GM18505 (cell line): ENCODE data around the gene FEZ2.

Experiments used
- ATAC-seq: cut with Tn5 transposase; IDR thresholded peaks from one replicate; pipeline ENCODE4 v1.9.1; 2021; ENCODE audit not compliant: unreplicated experiment
- POLR2A ChIP-seq: IDR thresholded peaks from 4 replicates; pipeline ENCODE4 v1.6.1; 2011; ENCODE audit warnings: borderline replicate concordance; ENCODE audit not compliant: insufficient read depth, insufficient read length; ENCODE audit errors: extremely low read depth

FEZ2 gene

DNA sequence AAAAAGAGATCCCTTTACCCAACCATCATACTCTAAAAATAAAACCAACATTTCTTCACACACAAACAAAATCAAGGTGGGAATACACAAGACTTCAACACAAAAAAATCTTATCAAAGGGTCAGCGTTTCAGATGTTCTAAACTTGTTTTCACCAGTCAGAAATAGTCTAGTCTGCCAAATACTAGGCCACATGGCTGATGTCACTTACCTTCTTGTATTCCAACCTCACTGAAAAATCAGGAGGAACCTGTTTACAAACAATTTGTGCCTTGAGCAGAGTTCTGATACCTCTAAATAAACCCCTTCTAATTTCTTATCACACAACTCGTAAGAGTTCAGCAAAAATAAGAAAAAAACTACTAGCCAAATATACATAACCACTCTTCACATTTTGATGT, 20.1 kb downstream of the FEZ2 start:
- ATAC-seq = no peak
- TF ChIP-seq POLR2A = no peak

DNA sequence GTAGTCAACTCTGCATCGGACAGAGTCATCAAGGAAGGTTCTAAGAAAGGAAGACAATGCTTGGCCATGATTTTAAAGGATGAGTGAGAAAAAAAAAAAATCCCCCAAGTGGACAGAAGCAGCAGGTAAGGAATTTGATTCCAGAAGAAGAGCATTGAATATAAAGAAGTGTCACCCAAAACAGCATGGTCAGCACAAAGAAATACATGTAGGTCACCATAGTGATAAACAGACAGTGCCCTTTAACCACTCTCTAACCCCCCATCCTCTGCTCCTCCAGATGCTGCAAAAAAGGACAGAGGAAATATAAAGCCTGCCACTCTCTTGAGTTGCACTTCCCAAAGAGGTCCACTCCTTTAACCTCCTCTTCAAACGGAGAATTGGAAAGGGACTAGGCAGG, 23.4 kb downstream of the FEZ2 start:
- no peak for TF ChIP-seq POLR2A
- ATAC-seq = no peak

DNA sequence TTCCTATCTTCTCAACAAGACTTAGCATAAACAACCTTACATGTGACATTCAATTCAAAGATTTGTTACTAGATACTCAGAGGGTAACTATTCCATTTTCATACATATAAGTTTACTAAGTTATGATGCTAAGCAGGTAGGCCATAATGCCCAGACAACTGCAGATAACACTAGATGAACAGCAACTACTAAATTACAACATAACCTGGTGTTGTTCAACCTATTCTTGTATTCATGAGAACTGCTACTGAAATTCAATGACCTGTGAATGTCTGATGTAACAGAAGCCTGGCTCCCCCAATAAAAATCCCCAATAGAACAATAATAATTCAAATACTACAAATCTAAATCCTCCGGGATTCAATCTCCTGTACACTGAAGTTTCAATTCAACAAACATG, 24.8 kb downstream of the FEZ2 start:
- no peak for TF ChIP-seq POLR2A
- no peak for ATAC-seq

DNA sequence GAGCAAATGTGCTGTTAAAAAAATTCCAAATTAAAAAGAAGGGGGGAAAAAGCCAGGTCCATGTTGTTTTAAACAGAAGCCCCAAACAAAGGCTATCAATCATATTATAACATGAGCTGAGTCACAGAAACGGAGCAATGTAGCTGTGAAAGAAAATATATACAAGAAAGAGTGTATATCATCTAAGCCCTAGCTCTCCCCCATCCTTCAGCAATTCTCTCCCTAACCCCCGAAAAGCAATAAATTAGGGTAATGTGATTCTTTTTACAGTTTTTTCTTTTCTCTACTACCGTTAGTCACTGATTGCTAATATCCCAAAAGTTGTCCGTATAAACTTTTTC, 25.3 kb downstream of the FEZ2 start:
- TF ChIP-seq POLR2A = no peak
- no peak for ATAC-seq

DNA sequence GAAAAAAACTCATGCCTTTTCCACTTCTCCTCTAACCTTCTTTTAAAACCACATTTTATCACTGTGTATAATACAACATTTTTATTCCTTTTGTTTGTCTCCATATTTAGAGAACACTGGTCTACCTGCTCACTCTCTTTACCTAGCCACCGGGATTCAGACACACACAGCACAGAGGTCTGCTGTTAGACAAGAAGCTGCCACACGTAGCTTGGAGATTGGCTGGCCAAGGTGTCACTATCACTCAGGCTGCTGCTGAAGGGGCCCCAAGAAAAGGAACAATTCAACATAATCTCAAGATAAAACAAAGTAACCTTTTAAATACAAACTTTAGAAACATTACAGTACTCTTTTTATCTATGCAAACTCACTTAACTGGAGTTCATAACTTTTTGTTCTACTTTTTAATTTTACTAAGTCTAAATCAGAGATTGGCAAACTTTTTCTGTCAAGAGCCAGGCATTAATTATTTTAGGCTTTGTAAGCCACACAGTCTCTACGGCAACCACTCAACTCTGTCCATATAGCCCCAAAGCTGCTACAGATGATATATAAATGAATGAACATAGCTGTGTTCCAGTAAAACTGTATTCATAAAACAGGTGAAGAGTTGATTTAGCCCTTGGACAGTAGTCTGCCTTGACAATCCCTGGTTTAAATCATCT, 25.8 kb downstream of the FEZ2 start:
- TF ChIP-seq POLR2A = no peak
- ATAC-seq = no peak

DNA sequence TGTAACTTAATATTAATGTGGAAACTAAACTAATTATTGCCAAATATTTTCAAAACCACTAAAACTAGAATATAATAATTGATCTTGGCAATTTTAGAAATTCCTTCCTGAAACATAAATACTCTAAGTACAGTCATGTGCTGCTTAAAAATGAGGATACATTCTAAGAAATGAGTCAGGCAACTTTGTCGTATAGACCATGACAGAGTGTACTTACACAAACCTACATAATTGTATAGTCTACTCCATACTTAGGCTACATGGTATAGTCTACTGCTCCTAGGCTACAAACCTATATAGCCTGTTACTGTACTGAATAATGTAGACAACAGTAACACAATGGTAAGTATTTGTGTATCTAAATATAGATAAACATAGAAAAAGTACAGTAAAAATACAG, 27.6 kb downstream of the FEZ2 start:
- no peak for ATAC-seq

DNA sequence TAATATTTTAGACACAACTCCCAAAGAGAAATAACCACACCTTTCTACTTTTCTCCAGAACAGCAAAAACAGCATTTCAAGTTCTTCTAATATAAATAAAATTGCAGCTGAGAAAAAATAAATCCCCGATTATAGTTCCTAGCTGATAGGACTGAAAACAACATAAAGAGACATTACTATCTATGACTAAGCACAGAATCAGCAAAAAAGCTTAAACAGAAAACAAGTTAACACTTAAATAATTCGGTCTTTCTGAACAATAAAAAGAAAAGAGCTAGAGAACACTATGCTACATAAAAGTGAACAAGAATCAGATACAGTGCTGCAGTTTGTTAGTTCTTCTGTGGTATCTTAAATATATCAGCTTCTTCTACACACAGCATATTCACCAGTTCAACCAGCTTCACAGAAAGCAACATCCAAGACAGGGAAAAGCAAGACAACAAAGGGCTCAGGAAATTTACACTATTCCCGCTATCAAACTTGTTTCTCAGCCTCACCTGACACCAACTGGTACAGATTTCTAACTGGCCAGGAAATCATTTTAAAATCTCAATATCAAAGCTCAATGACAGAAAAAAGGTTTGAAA, 28.6 kb downstream of the FEZ2 start:
- no peak for ATAC-seq
- no peak for TF ChIP-seq POLR2A

More for the DNA sequence above, 27.6 kb downstream of the FEZ2 start:
- TF ChIP-seq POLR2A = no peak

DNA sequence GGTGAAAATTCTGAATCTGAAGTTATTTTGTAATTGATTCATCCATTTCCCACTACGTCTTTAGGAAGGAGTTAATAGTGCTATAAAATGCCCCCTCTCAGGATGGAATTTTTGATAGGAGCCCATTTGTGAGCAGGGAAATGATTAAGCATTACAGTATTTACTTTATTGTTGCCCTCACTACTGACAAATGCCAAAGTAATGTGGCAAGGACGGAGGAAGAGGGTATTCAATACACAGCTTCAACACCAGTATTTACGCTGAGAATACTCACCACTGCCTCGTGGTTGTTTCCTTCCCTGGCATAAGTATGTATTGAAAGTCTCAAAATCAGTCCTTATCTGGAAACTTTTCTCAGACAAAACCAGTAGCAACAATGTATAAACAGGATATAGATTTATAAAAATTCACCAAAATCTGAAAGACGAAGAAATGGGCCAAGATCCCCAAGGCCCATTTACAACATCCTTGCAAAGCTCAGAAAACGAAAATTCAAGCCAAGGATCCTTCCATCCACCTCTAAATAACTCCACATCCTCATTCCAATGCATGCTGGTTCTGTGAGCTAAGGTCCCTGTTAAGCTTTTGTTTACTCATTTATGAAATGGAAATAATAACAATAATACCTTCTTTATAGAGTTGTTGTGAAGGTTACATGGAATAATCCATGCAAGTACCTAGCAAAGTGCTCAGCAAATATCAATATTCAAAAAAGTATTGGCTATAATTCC, 29.3 kb downstream of the FEZ2 start:
- ATAC-seq = no peak
- no peak for TF ChIP-seq POLR2A

DNA sequence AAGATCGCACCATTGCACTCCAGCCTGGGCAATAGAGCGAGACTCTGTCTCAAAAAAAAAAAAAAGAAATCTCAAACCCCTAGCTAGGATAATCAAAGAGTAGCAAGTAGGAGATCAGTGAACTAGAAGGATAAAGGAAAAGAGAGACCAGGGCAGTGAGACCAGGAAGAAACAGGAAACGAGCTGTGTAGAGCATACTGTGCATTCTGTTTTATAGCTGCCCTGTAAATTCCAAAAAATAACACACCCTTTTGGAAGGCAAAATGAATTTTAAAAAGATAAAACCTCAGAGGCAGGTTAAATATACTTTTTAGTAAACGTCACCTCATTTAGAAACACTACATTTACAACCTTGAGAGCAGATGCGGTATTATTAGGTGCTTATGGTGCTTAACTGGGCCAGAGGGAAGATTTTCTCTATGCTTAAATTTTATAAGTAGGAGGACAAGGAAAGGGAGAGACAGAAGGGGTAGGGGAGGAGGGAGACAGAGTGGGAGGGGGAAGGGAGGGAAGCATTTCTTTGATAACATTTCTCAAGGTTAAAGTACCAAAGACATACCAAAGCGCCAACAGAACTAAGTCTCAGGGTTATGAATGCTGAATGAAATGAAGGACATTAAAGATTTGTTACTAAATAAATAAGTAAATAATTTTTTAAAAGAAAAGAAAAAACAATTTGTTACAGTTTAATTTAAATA, 30.1 kb downstream of the FEZ2 start:
- no peak for ATAC-seq
- no peak for TF ChIP-seq POLR2A

DNA sequence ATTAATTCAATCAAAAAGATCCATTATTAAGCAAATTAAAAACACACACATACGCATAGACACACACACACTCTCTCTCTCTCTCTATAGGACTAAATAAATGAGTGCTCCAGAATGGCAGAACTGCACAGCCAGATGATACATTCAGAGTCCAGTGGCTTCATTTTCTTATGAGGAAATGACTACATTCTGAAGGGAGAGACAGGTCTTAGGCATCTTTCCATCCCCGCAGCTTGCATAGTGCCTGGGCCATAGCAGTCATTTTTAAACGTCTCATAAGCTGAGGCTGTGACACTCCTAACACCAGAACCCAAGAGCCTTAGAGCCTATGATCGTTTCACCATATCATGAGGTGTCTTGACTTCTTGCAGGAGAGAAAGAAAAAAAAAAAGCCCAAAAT, 31.1 kb downstream of the FEZ2 start:
- no peak for TF ChIP-seq POLR2A
- no peak for ATAC-seq

DNA sequence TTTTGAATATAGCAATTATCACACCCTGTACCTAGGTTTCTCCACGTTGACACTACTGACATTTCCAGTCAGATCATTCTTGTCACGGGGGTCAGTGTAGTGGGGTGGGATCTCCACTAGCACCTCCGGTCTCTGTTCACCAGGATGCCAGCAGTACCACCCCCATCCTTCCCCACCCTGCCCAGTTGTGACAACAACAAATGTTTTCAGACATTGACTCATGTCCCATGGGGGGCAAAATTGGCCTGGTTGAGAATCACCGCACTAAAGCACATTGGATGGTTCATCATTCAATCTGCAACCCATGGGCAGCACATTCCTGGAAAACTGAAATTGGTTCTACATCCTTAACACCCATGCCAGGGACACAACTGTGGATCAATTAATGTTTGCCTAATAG, 32.3 kb downstream of the FEZ2 start:
- TF ChIP-seq POLR2A = no peak
- ATAC-seq = no peak

DNA sequence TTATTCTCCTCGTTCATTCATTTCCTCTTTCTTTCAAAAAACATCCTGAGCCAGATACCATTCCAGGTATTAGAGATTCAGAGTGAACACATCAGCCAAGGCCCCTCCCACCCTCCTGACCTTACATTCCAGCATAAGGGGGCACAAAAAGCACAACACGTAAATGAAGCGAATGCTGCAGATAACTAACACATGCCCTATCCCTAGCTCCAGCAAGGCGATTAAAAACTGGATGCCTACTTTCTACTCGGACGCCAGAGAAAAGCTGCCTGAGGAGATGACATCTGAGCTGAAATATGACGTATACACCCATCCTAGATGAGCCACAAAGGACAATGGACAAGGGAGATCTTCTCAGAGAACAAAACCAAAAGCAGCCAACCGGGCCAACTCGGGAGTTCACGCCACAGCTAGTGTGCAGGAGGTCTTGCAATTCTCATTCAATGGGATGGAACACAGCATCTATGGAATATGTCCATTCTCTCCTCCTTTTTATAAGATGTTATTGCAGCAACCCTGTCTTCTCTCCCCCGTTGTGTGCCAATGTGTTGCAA, 33.5 kb downstream of the FEZ2 start:
- TF ChIP-seq POLR2A = no peak
- no peak for ATAC-seq

DNA sequence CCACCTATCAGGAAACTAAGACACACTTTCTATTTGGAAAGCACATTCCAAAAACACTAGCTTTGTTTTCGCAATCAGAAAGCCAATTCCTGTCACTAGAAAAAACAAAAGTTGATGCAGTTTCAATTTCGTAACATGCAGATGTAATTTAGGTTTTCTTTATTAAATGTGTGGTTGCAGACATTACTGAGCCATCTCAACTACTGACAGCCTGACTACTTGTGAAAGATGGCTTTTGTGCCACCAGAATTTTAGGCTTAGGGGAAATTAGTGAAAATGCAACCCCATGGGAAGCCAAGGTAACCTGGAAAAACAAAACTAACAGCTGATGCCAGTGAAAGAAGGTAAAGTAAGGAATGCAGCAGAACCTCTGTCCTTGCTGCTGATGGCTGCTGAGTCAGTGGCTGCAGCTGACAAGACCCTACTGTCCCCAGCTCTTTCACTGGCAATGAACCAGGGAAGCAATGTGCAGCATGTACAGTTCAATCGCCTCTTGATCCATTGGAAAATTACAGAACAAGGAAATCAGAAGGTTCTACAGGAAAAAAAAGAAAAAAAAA, 34.9 kb downstream of the FEZ2 start:
- no peak for ATAC-seq
- TF ChIP-seq POLR2A = no peak
